K562 (cell line): ENCODE data around the gene SEMA6C. TPM values are rescaled to one million over a fixed set of nuclear protein-coding genes. Genes with fewer than 3 reads are reported as not detected.

Experiments used
- ADNP ChIP-seq: fragments of 200-800 bp; sonication (Bioruptor generic); IDR thresholded peaks from 2 replicates; pipeline ENCODE4 v1.6.1; 2016; ENCODE audit warnings: missing genetic modification characterization, missing compliant biosample characterization
- EGR1 ChIP-seq: fragments of 450-650 bp; conservative IDR thresholded peaks from 2 replicates; pipeline ENCODE4 v1.6.1; 2017; ENCODE audit warnings: mild to moderate bottlenecking
- ESRRA ChIP-seq: fragments of 450-650 bp; IDR thresholded peaks from 2 replicates; pipeline ENCODE4 v1.6.1; 2014; ENCODE audit warnings: low read depth, mild to moderate bottlenecking, moderate library complexity, borderline replicate concordance
- HLTF ChIP-seq: fragments of 450-650 bp; IDR thresholded peaks from 2 replicates; pipeline ENCODE4 v1.6.1; 2016
- KAT7 ChIP-seq: sonication (generic); formaldehyde crosslinking; IDR thresholded peaks from 2 replicates; pipeline ENCODE4 v1.8.0; 2022; ENCODE audit warnings: missing genetic modification reagents, mild to moderate bottlenecking, borderline replicate concordance
- MIER1 ChIP-seq: fragments of 450-650 bp; IDR thresholded peaks from 2 replicates; pipeline ENCODE4 v1.6.1; 2016; ENCODE audit warnings: antibody characterized with exemption, mild to moderate bottlenecking, low read depth
- PHTF2 ChIP-seq: fragments of 250-450 bp; sonication (Bioruptor Pico); IDR thresholded peaks from 2 replicates; pipeline ENCODE4 v1.5.0; 2021; ENCODE audit warnings: mild to moderate bottlenecking
- POLR2AphosphoS5 ChIP-seq: IDR thresholded peaks from 2 replicates; pipeline ENCODE4 v1.6.1; 2011; ENCODE audit warnings: mild to moderate bottlenecking, low read depth, low read length, moderate library complexity; ENCODE audit not compliant: control insufficient read depth, insufficient read depth
- POLR2B ChIP-seq: fragments of 450-650 bp; IDR thresholded peaks from 2 replicates; pipeline ENCODE4 v1.6.1; 2018; ENCODE audit warnings: low read depth; ENCODE audit not compliant: partially characterized antibody
- RFX1 ChIP-seq: fragments of 450-650 bp; IDR thresholded peaks from 2 replicates; pipeline ENCODE4 v1.6.1; 2016; ENCODE audit warnings: mild to moderate bottlenecking, moderate library complexity
- TBL1XR1 ChIP-seq, 2 experiments: IDR thresholded peaks; 2 replicates each; pipeline ENCODE4 v1.6.1; 2012; ENCODE audit warnings: improper control_type of control experiment in 2 of 2, low read length in 2 of 2, mild to moderate bottlenecking in 1 of 2
- ZFX ChIP-seq: sonication (generic); formaldehyde crosslinking; IDR thresholded peaks from 2 replicates; pipeline ENCODE4 v1.8.0; 2022; ENCODE audit warnings: mild to moderate bottlenecking, missing genetic modification reagents, moderate library complexity
- ZNF347 ChIP-seq: fragments of 450-650 bp; formaldehyde crosslinking; IDR thresholded peaks from 2 replicates; pipeline ENCODE4 v1.4.0; 2020; ENCODE audit warnings: low read depth, mild to moderate bottlenecking, moderate library complexity
- ZNF444 ChIP-seq: fragments of 250-450 bp; sonication (Bioruptor Pico); IDR thresholded peaks from 2 replicates; pipeline ENCODE4 v1.4.0; 2020; ENCODE audit warnings: mild to moderate bottlenecking, moderate library complexity
- ZNF785 ChIP-seq: fragments of 250-450 bp; sonication (Bioruptor Pico); IDR thresholded peaks from 2 replicates; pipeline ENCODE4 v1.4.0; 2020; ENCODE audit warnings: mild to moderate bottlenecking
- ZZZ3 ChIP-seq: fragments of 450-650 bp; IDR thresholded peaks from 2 replicates; pipeline ENCODE4 v1.6.1; 2016; ENCODE audit warnings: antibody characterized with exemption, mild to moderate bottlenecking, moderate library complexity
- polyA plus RNA-seq, 8 experiments: library from polyadenylated mRNA; depleted of rRNA in 4 of 8; stranded (reverse) in 5 of 8; unstranded in 3 of 8; fragments of >200 nt; fragmentation: Nextera tagmentation in 2 of 8; fragmentation: Illumina TruSeq in 1 of 8; extraction: Ambion mirVana in 2 of 8; extraction: Trizol in 1 of 8; gene quantifications; 2 replicates each; pipeline versions ENCODE4 v1.2.1 to v1.2.3, GENCODE V29; 2011 to 2014; ENCODE audit warnings: inconsistent platforms in 1 of 8, missing spikeins in 1 of 8
- total RNA-seq, 7 experiments: library from RNA; depleted of rRNA in 6 of 7; stranded (reverse); fragments of >200 nt in 6 of 7; fragmentation: Illumina TruSeq in 2 of 7; extraction: Trizol in 2 of 7; gene quantifications; 2 replicates each; pipeline versions ENCODE4 v1.2.1 to v1.2.3, GENCODE V29; 2011 to 2021; ENCODE audit warnings: low replicate concordance in 1 of 7
- TF ChIP-seq, protein P1 (sequence below): IDR thresholded peaks from 2 replicates; pipeline ENCODE4 v1.6.1; 2014; ENCODE audit warnings: antibody characterized with exemption
- TF ChIP-seq, protein P2 (sequence below), 3 experiments: IDR thresholded peaks in 2 of 3; conservative IDR thresholded peaks in 1 of 3; 2 replicates each; pipeline ENCODE4 v1.5.1; 2011 to 2012; ENCODE audit warnings: low read length in 3 of 3, mild to moderate bottlenecking in 3 of 3, control low read depth in 2 of 3, improper control_type of control experiment in 1 of 3, inconsistent platforms in 1 of 3, low read depth in 1 of 3, mixed read lengths in 1 of 3, moderate library complexity in 1 of 3; ENCODE audit not compliant: insufficient read depth in 2 of 3
- TF ChIP-seq, protein P3 (sequence below), 2 experiments: fragments of 200-800 bp in 1 of 2; sonication (Bioruptor generic) in 1 of 2; sonication (generic) in 1 of 2; formaldehyde crosslinking in 1 of 2; IDR thresholded peaks in 1 of 2; conservative IDR thresholded peaks in 1 of 2; 2 replicates each; pipeline versions ENCODE4 v1.5.0 to v1.6.1; 2016 to 2020; ENCODE audit warnings: missing compliant biosample characterization in 1 of 2, missing genetic modification characterization in 1 of 2, missing genetic modification reagents in 1 of 2
- TF ChIP-seq, protein P4 (sequence below): fragments of 450-650 bp; formaldehyde crosslinking; IDR thresholded peaks from 2 replicates; pipeline ENCODE4 v1.4.0; 2020; ENCODE audit warnings: mild to moderate bottlenecking
- TF ChIP-seq, protein P5 (sequence below): fragments of 450-650 bp; formaldehyde crosslinking; IDR thresholded peaks from 2 replicates; pipeline ENCODE4 v1.4.0; 2022; ENCODE audit warnings: missing genetic modification characterization

The SEMA6C gene
- total and polyA plus RNA-seq, 9 of the 15 experiments (the other 6 are each of a cell fraction or from before 2014, with no cell fraction given) = 0.03 to 4.6 (median 0.95) TPM

DNA sequence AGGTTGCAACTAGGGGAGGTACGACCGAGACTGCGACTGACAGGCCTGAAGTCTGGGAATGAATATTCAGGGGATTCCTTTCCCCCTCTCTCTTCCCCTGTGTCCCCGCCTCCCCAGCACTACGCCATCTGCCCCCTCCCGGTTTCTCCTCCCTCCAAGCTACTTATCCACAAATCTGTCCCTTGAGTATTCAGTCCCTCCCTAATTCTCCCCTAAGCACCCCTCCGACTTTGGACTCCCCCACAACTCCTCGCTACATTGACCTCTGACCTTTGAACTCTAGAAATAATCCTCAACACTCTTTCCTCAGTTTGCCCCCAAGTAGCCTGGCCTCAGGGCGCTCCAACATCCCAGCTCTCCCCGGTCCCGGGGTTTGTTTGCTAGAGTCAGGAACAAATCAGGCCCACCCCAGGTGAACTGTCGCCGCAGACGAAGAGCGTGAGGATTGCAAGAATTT lies 18.9 kb upstream of the SEMA6C start (continued):
- peak; percentile 32 for TF ChIP-seq POLR2B
- TF ChIP-seq, protein P1, sequence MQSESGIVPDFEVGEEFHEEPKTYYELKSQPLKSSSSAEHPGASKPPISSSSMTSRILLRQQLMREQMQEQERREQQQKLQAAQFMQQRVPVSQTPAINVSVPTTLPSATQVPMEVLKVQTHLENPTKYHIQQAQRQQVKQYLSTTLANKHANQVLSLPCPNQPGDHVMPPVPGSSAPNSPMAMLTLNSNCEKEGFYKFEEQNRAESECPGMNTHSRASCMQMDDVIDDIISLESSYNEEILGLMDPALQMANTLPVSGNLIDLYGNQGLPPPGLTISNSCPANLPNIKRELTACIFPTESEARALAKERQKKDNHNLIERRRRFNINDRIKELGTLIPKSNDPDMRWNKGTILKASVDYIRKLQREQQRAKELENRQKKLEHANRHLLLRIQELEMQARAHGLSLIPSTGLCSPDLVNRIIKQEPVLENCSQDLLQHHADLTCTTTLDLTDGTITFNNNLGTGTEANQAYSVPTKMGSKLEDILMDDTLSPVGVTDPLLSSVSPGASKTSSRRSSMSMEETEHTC = no peak
- TF ChIP-seq, protein P2, sequence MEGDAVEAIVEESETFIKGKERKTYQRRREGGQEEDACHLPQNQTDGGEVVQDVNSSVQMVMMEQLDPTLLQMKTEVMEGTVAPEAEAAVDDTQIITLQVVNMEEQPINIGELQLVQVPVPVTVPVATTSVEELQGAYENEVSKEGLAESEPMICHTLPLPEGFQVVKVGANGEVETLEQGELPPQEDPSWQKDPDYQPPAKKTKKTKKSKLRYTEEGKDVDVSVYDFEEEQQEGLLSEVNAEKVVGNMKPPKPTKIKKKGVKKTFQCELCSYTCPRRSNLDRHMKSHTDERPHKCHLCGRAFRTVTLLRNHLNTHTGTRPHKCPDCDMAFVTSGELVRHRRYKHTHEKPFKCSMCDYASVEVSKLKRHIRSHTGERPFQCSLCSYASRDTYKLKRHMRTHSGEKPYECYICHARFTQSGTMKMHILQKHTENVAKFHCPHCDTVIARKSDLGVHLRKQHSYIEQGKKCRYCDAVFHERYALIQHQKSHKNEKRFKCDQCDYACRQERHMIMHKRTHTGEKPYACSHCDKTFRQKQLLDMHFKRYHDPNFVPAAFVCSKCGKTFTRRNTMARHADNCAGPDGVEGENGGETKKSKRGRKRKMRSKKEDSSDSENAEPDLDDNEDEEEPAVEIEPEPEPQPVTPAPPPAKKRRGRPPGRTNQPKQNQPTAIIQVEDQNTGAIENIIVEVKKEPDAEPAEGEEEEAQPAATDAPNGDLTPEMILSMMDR (IDR thresholded peaks at IDR 0.05 in 2 of 3, conservative IDR thresholded peaks at IDR 0.05 in 1 of 3; ENCODE audit: insufficient read depth in 2 of 3, low read depth in 1 of 3, low read length in 3 of 3) = no peak
- no peak for TF ChIP-seq PHTF2 (CRISPR knock-in tag)
- TF ChIP-seq, protein P3, sequence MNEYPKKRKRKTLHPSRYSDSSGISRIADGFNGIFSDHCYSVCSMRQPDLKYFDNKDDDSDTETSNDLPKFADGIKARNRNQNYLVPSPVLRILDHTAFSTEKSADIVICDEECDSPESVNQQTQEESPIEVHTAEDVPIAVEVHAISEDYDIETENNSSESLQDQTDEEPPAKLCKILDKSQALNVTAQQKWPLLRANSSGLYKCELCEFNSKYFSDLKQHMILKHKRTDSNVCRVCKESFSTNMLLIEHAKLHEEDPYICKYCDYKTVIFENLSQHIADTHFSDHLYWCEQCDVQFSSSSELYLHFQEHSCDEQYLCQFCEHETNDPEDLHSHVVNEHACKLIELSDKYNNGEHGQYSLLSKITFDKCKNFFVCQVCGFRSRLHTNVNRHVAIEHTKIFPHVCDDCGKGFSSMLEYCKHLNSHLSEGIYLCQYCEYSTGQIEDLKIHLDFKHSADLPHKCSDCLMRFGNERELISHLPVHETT (CRISPR knock-in tag; conservative IDR thresholded peaks at IDR 0.05 in 1 of 2, IDR thresholded peaks at IDR 0.05 in 1 of 2) = no peak; a peak in 1 of 4 replicates
- peak; percentile 81; the same call in 1 of the 2 replicates for TF ChIP-seq HLTF
- TF ChIP-seq POLR2AphosphoS5 = no peak
- TF ChIP-seq ZFX (CRISPR knock-in tag) = no peak
- no peak for TF ChIP-seq ESRRA
- no peak for TF ChIP-seq ADNP (tag)
- TF ChIP-seq ZNF444 (CRISPR knock-in tag) = no peak
- no peak for TF ChIP-seq RFX1
- TF ChIP-seq, protein P4, sequence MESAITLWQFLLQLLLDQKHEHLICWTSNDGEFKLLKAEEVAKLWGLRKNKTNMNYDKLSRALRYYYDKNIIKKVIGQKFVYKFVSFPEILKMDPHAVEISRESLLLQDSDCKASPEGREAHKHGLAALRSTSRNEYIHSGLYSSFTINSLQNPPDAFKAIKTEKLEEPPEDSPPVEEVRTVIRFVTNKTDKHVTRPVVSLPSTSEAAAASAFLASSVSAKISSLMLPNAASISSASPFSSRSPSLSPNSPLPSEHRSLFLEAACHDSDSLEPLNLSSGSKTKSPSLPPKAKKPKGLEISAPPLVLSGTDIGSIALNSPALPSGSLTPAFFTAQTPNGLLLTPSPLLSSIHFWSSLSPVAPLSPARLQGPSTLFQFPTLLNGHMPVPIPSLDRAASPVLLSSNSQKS = no peak
- TF ChIP-seq TBL1XR1 (IDR thresholded peaks at IDR 0.05; ENCODE audit: low read length in 2 of 2) = no peak
- peak; percentile 47; the same call in 1 of the 2 replicates for TF ChIP-seq MIER1
- TF ChIP-seq ZNF347 (CRISPR knock-in tag) = no peak
- TF ChIP-seq ZZZ3 = no peak
- TF ChIP-seq, protein P5, sequence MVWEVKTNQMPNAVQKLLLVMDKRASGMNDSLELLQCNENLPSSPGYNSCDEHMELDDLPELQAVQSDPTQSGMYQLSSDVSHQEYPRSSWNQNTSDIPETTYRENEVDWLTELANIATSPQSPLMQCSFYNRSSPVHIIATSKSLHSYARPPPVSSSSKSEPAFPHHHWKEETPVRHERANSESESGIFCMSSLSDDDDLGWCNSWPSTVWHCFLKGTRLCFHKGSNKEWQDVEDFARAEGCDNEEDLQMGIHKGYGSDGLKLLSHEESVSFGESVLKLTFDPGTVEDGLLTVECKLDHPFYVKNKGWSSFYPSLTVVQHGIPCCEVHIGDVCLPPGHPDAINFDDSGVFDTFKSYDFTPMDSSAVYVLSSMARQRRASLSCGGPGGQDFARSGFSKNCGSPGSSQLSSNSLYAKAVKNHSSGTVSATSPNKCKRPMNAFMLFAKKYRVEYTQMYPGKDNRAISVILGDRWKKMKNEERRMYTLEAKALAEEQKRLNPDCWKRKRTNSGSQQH (CRISPR knock-in tag) = 0 out of 2 replicates have a peak, but pooled peaks have one; percentile 18
- no peak for TF ChIP-seq EGR1
- TF ChIP-seq KAT7 (CRISPR knock-in tag) = peak; percentile 67; the same call in 1 of the 2 replicates
- no peak for TF ChIP-seq ZNF785 (CRISPR knock-in tag)
